Activated CD8-positive, alpha-beta T cell treated with anti-CD3 and anti-CD28 coated beads for 36 hours (primary cell): ENCODE measurements around the gene SURF4. TPM values are rescaled to one million over a fixed set of nuclear protein-coding genes. Genes with fewer than 3 reads are reported as not detected.

Experiments used
- ATAC-seq: fragments of 200-7000 bp; cut with Tn5 transposase; one replicate; pipeline ENCODE4 v1.10.0; 2021; ENCODE audit warnings: mild to moderate bottlenecking, moderate library complexity
- CTCF ChIA-PET: fragments of 350-600 bp; sonication (Branson Sonifier 250); formaldehyde crosslinking; loops from one replicate; lab custom pipeline; 2021; ENCODE audit warnings: antibody characterized with exemption; lab: Charles Lee
- POLR2A ChIA-PET: fragments of 350-600 bp; sonication (Branson Sonifier 250); formaldehyde crosslinking; loops from one replicate; lab custom pipeline; 2021; ENCODE audit warnings: antibody characterized with exemption; lab: Charles Lee
- DNase-seq: peaks from one replicate; pipeline ENCODE4 v3.0.0-alpha.2; 2020
- H3K27ac Mint-ChIP-seq: one replicate; pipeline ENCODE4 v1.8.0; 2021; ENCODE audit warnings: mild to moderate bottlenecking, mixed read lengths
- H3K27me3 Mint-ChIP-seq: one replicate; pipeline ENCODE4 v1.8.0; 2021; ENCODE audit warnings: mixed read lengths
- H3K36me3 Mint-ChIP-seq: one replicate; pipeline ENCODE4 v1.8.0; 2021; ENCODE audit warnings: low read depth, mixed read lengths
- H3K4me1 Mint-ChIP-seq: one replicate; pipeline ENCODE4 v1.8.0; 2021; ENCODE audit warnings: low read depth, mixed read lengths
- H3K4me3 Mint-ChIP-seq: one replicate; pipeline ENCODE4 v1.8.0; 2021; ENCODE audit warnings: mild to moderate bottlenecking, moderate library complexity, mixed read lengths
- H3K9me3 Mint-ChIP-seq: one replicate; pipeline ENCODE4 v1.8.0; 2021; ENCODE audit warnings: mixed read lengths
- CTCF ChIP-seq: fragments of 200-600 bp; IDR thresholded peaks from one replicate; pipeline ENCODE4 v1.8.0; 2022; ENCODE audit warnings: antibody characterized with exemption, mild to moderate bottlenecking
- intact Hi-C: fragments of 100-400 bp; cut with micrococcal nuclease; formaldehyde crosslinking; loops from one replicate; pipeline ENCODE4 v1.10.0; 2022
- total RNA-seq, 2 experiments: library from RNA; stranded (reverse); gene quantifications; one replicate each; pipeline ENCODE4 v1.2.3, GENCODE V29; 2021

The SURF4 gene
- total RNA-seq, 2 experiments from 2014 or later, result 219 to 239 TPM

- H3K4me3 Mint-ChIP-seq, result no peak overlapping the region
- no peak for TF ChIP-seq CTCF
- CTCF ChIA-PET, result interaction anchor here (1.7 kb wide), 1 partner anchor 365 kb away, joined by 4 read pairs; no protein-coding TSS in a partner anchor
- intact Hi-C loops, result no loop called here
- no peak for DNase-seq
- no peaks in the 10 kb centered on the region for H3K4me1 Mint-ChIP-seq
- H3K36me3 Mint-ChIP-seq, result no peaks in the 10 kb centered on the region
- H3K9me3 Mint-ChIP-seq, result no peaks in the 10 kb centered on the region
- no peak overlapping the region for H3K27ac Mint-ChIP-seq
- POLR2A ChIA-PET, result no interaction called here
- no peak for ATAC-seq
- peaks cover 3% of the 10 kb centered on the region for H3K27me3 Mint-ChIP-seq
Observed at GRCh38 chr9:133387680-133388079, 11.8 kb upstream of the SURF4 start.

- no peaks in the 10 kb centered on the region for H3K36me3 Mint-ChIP-seq
- ATAC-seq, result no peak
- H3K4me1 Mint-ChIP-seq, result no peaks in the 10 kb centered on the region
- no peaks in the 10 kb centered on the region for H3K9me3 Mint-ChIP-seq
- no peak for DNase-seq
- no peak overlapping the region for H3K4me3 Mint-ChIP-seq
- TF ChIP-seq CTCF, result no peak
- POLR2A ChIA-PET, result interaction anchor here (0.7 to 1.5 kb wide), 3 partner anchors 8 to 12 kb away, joined by 3 read pairs; no protein-coding TSS in a partner anchor
- H3K27ac Mint-ChIP-seq, result no peak overlapping the region
- intact Hi-C loops, result no loop called here
- peaks cover 3% of the 10 kb centered on the region for H3K27me3 Mint-ChIP-seq
- CTCF ChIA-PET, result no interaction called here
Observed at GRCh38 chr9:133386338-133386737, 10.5 kb upstream of the SURF4 start.

GRCh38 chr9:133385452-133385851 lies 9.6 kb upstream of the SURF4 start:
- intact Hi-C loops, result no loop called here

GRCh38 chr9:133384736-133385321 lies 9.0 kb upstream of the SURF4 start:
- ChIA-PET POLR2A (interaction anchor here (1.0 to 1.5 kb wide), 3 partner anchors 8 to 14 kb away, joined by 3 to 5 read pairs (median 4); partner anchors contain the start of gene STKLD1), CTCF (no interaction called here)
- intact Hi-C loops, result no loop called here
- H3K36me3 Mint-ChIP-seq, result no peaks in the 10 kb centered on the region
- no peak for TF ChIP-seq CTCF
- H3K4me1 Mint-ChIP-seq, result no peaks in the 10 kb centered on the region
- DNase-seq, result no peak
- no peaks in the 10 kb centered on the region for H3K9me3 Mint-ChIP-seq
- H3K27ac Mint-ChIP-seq, result no peak overlapping the region
- ATAC-seq, result no peak
- H3K4me3 Mint-ChIP-seq, result no peak overlapping the region
- peaks cover 3% of the 10 kb centered on the region for H3K27me3 Mint-ChIP-seq

More at GRCh38 chr9:133385452-133385851, 9.6 kb upstream of the SURF4 start:
- Mint-ChIP-seq H3K27ac (no peak overlapping the region), H3K4me3 (no peak overlapping the region), H3K9me3 (no peaks in the 10 kb centered on the region), H3K27me3 (peaks cover 3% of the 10 kb centered on the region), H3K4me1 (no peaks in the 10 kb centered on the region), H3K36me3 (no peaks in the 10 kb centered on the region)
- CTCF ChIA-PET, result no interaction called here
- ATAC-seq (no peak), DNase-seq (no peak)
- POLR2A ChIA-PET, result interaction anchor here (1.0 to 1.5 kb wide), 3 partner anchors 9 to 15 kb away, joined by 3 to 5 read pairs (median 4); partner anchors contain the start of gene STKLD1
- TF ChIP-seq CTCF, result no peak

- ChIA-PET POLR2A (no interaction called here), CTCF (interaction anchor here (0.8 kb wide), 1 partner anchor 21 kb away, joined by 3 read pairs; no protein-coding TSS in a partner anchor)
- intact Hi-C loops, result no loop called here
- DNase-seq (no peak), ATAC-seq (no peak)
- no peaks in the 10 kb centered on the region for H3K4me1 Mint-ChIP-seq
- no peaks in the 10 kb centered on the region for H3K36me3 Mint-ChIP-seq
- no peak overlapping the region for H3K27ac Mint-ChIP-seq
- no peaks in the 10 kb centered on the region for H3K27me3 Mint-ChIP-seq
- H3K9me3 Mint-ChIP-seq, result no peaks in the 10 kb centered on the region
- H3K4me3 Mint-ChIP-seq, result no peak overlapping the region
- TF ChIP-seq CTCF, result no peak
Observed at GRCh38 chr9:133383438-133383837, 7.6 kb upstream of the SURF4 start.
